B cell (primary cell): ENCODE data around the gene TWF2. TPM values are rescaled to one million over a fixed set of nuclear protein-coding genes. Genes with fewer than 3 reads are reported as not detected.

ENCODE experiments used
- ATAC-seq: fragments of 200-7000 bp; cut with Tn5 transposase; one replicate; pipeline ENCODE4 v1.10.0; 2021; ENCODE audit warnings: low read depth, mild to moderate bottlenecking, moderate number of reproducible peaks, moderate library complexity
- CTCF ChIA-PET: fragments of 350-600 bp; sonication (Branson Sonifier 250); formaldehyde crosslinking; loops from one replicate; lab custom pipeline; 2021; ENCODE audit warnings: antibody characterized with exemption, inconsistent platforms; lab: Charles Lee
- POLR2A ChIA-PET: fragments of 350-600 bp; sonication (Branson Sonifier 250); formaldehyde crosslinking; loops from one replicate; lab custom pipeline; 2021; ENCODE audit warnings: antibody characterized with exemption; lab: Charles Lee
- DNase-seq: peaks from one replicate; pipeline ENCODE4 v3.0.0; 2013
- H2AFZ ChIP-seq: 2 replicates; pipeline ENCODE4 v1.6.1; 2012; ENCODE audit warnings: mild to moderate bottlenecking, low read depth, low read length; ENCODE audit not compliant: insufficient read depth, poor library complexity, severe bottlenecking
- H3K27ac ChIP-seq, 2 donors: 1 replicate in 1 of 2; 2 replicates in 1 of 2; pipeline ENCODE4 v1.5.1; 2012 to 2013; ENCODE audit warnings: low read length in 2 of 2, mild to moderate bottlenecking in 2 of 2, moderate library complexity in 1 of 2
- H3K27me3 ChIP-seq, 4 experiments: fragments of 200-600 bp in 1 of 4; sonication (generic) in 1 of 4; replicated peaks in 1 of 4; 1 replicate in 2 of 4; 2 replicates in 2 of 4; pipeline versions ENCODE4 v1.6.1 to v1.7.0; 2013 to 2016; ENCODE audit warnings: low read length in 3 of 4, mild to moderate bottlenecking in 2 of 4, mixed read lengths in 1 of 4, moderate library complexity in 1 of 4; ENCODE audit not compliant: insufficient read depth in 4 of 4, control insufficient read depth in 3 of 4; ENCODE audit errors: control extremely low read depth in 1 of 4
- H3K36me3 ChIP-seq, 2 experiments: replicated peaks in 1 of 2; 1 replicate in 1 of 2; 2 replicates in 1 of 2; pipeline versions ENCODE4 v1.6.1 to v1.7.1; 2013; ENCODE audit warnings: low read length in 1 of 2; ENCODE audit not compliant: insufficient read depth in 2 of 2, control insufficient read depth in 1 of 2; ENCODE audit errors: control extremely low read depth in 1 of 2, extremely low read depth in 1 of 2
- H3K4me1 ChIP-seq, 2 donors: fragments of 200-600 bp in 1 of 2; sonication (generic) in 1 of 2; 1 replicate in 1 of 2; 2 replicates in 1 of 2; pipeline versions ENCODE4 v1.5.1 to v1.6.1; 2013 to 2017; ENCODE audit warnings: low read length in 2 of 2; ENCODE audit not compliant: control insufficient read depth in 2 of 2, insufficient read depth in 2 of 2
- H3K4me2 ChIP-seq: replicated peaks from 2 replicates; pipeline ENCODE3; 2012; ENCODE audit warnings: mild to moderate bottlenecking, low read depth, low read length; ENCODE audit not compliant: poor library complexity, severe bottlenecking
- H3K4me3 ChIP-seq, 5 experiments: fragments of 200-600 bp in 1 of 5; sonication (generic) in 1 of 5; 1 replicate in 3 of 5; 2 replicates in 2 of 5; pipeline versions ENCODE4 v1.5.1 to v1.7.0; 2011 to 2016; ENCODE audit warnings: low read length in 4 of 5, mild to moderate bottlenecking in 4 of 5, low read depth in 2 of 5, control low read depth in 1 of 5, moderate library complexity in 1 of 5; ENCODE audit not compliant: insufficient read depth in 1 of 5; ENCODE audit errors: control extremely low read depth in 1 of 5, extremely low read depth in 1 of 5
- H3K79me2 ChIP-seq: fragments of 200-600 bp; sonication (generic); one replicate; pipeline ENCODE4 v1.6.0; 2016; ENCODE audit warnings: low read length; ENCODE audit not compliant: control insufficient read depth, insufficient read depth
- H3K9ac ChIP-seq: fragments of 200-600 bp; sonication (generic); 2 replicates; pipeline ENCODE4 v1.6.1; 2017; ENCODE audit warnings: mild to moderate bottlenecking, low read length, moderate library complexity
- H3K9me3 ChIP-seq, 3 donors: one replicate each; pipeline versions ENCODE4 v1.6.1 to v1.7.1; 2013; ENCODE audit warnings: low read length in 2 of 3; ENCODE audit not compliant: control insufficient read depth in 2 of 3, insufficient read depth in 1 of 3; ENCODE audit errors: control extremely low read depth in 1 of 3
- H4K20me1 ChIP-seq: 2 replicates; pipeline ENCODE4 v1.6.0; 2012; ENCODE audit warnings: mild to moderate bottlenecking, low read length; ENCODE audit not compliant: insufficient read depth, control insufficient read depth, poor library complexity, severe bottlenecking
- H3K27ac Mint-ChIP-seq: one replicate; pipeline ENCODE4 v1.8.0; 2021; ENCODE audit warnings: mixed read lengths
- H3K27me3 Mint-ChIP-seq: one replicate; pipeline ENCODE4 v1.8.0; 2021; ENCODE audit warnings: mixed read lengths
- H3K4me1 Mint-ChIP-seq: one replicate; pipeline ENCODE4 v1.8.0; 2021; ENCODE audit warnings: mixed read lengths
- H3K4me3 Mint-ChIP-seq: one replicate; pipeline ENCODE4 v1.8.0; 2021; ENCODE audit warnings: mixed read lengths
- H3K9me3 Mint-ChIP-seq: one replicate; pipeline ENCODE4 v1.8.0; 2022; ENCODE audit warnings: mixed read lengths; ENCODE audit not compliant: insufficient read depth
- CTCF ChIP-seq: fragments of 200-600 bp; IDR thresholded peaks from one replicate; pipeline ENCODE4 v1.8.0; 2022; ENCODE audit warnings: antibody characterized with exemption, mild to moderate bottlenecking
- EZH2 ChIP-seq: IDR thresholded peaks from 2 replicates; pipeline ENCODE4 v1.6.1; 2012; ENCODE audit warnings: borderline replicate concordance, low read depth, mild to moderate bottlenecking, moderate library complexity, low read length; ENCODE audit not compliant: insufficient read depth, poor library complexity, severe bottlenecking
- WGBS: methylation state at CpG from one replicate; pipeline ENCODE4 v1.1.5; 2013; ENCODE audit warnings: missing lambda C conversion rate; ENCODE audit not compliant: insufficient coverage; 5-methylcytosine and 5-hydroxymethylcytosine counted together
- intact Hi-C: fragments of 100-400 bp; cut with micrococcal nuclease; formaldehyde crosslinking; loops from one replicate; pipeline ENCODE4 v1.10.0; 2022
- polyA plus RNA-seq: library from polyadenylated mRNA; depleted of rRNA; stranded (reverse); fragments of >200 nt; gene quantifications from 2 replicates; pipeline ENCODE4 v1.2.3, GENCODE V29; 2012
- total RNA-seq, 2 donors: library from RNA; stranded (reverse); fragments of 120-200 nt in 1 of 2; gene quantifications; 1 replicate in 1 of 2; 2 replicates in 1 of 2; pipeline versions ENCODE4 v1.2.3 to v1.2.4, GENCODE V29; 2013 to 2022

Gene TWF2
- total and polyA plus RNA-seq, 2 donors (not counting 1 experiment from before 2014, with no cell fraction given) = 60.3 to 88.2 TPM

GRCh38 chr3:52226229-52226817 is 12.6 kb downstream of the TWF2 start:
- TF ChIP-seq CTCF = no peak
- no peak for TF ChIP-seq EZH2
- Mint-ChIP-seq H3K27ac (peak overlapping the region; percentile 99), H3K4me3 (peak overlapping the region; percentile 94), H3K27me3 (no peaks in the 10 kb centered on the region), H3K9me3 (no peaks in the 10 kb centered on the region), H3K4me1 (peaks cover 66% of the 10 kb centered on the region)
- 18% methylated on average over 5 of the region's 5 CpGs for WGBS
- peaks cover 27% of the 10 kb centered on the region for H4K20me1 ChIP-seq
- no peaks in the 10 kb centered on the region for H3K27me3 ChIP-seq
- peaks cover 55% of the 10 kb centered on the region for H3K79me2 ChIP-seq
- peak overlapping the region; percentile 68 for H3K9ac ChIP-seq
- ChIA-PET POLR2A (interaction anchor here (0.6 to 3.8 kb wide), 14 partner anchors 9 to 89 kb away, joined by 3 to 38 read pairs (median 5); partner anchors contain the start of genes GLYCTK, POC1A, PPM1M and TWF2), CTCF (interaction anchor here (1.3 to 12.3 kb wide), 9 partner anchors 10 to 224 kb away, joined by 3 to 265 read pairs (median 7); partner anchors contain the start of genes GLYCTK, POC1A, PPM1M and TWF2)
- peak; percentile 14 for ATAC-seq
- intact Hi-C loops = loop anchor here (5.0 to 10.0 kb wide), 2 partner anchors 172 to 231 kb away; partner anchors contain the start of genes DUSP7 and NISCH
- H3K4me3 ChIP-seq = peak overlapping the region in 3 of 5 experiments; percentile 1 to 90 (median 66)
- H3K36me3 ChIP-seq = peaks cover 3 to 62% of the 10 kb centered on the region in 2 experiments
- H3K9me3 ChIP-seq = no peaks in the 10 kb centered on the region
- H3K4me2 ChIP-seq = peak overlapping the region; percentile 90
- H3K27ac ChIP-seq = peak overlapping the region; percentile 78 to 88
- peak; percentile 59 for DNase-seq
- peaks cover 41 to 65% of the 10 kb centered on the region in 2 donors for H3K4me1 ChIP-seq
- H2AFZ ChIP-seq = peak overlapping the region; percentile 47
